ENCODE data around the gene CYTH1. TPM values are rescaled to one million over a fixed set of nuclear protein-coding genes. Genes with fewer than 3 reads are reported as not detected.
"Not testable (repeated sequence)": the region's sequence is repeated elsewhere in the genome, so short reads cannot be mapped to it uniquely, and the experiment has no call there.

Gene CYTH1
- total RNA-seq, 3 donors from 2014 or later: 55.9 to 99.3 (median 82.8) TPM

GRCh38 chr17:78673395-78673794 is 108.7 kb downstream of the CYTH1 start:
- H3K4me3 Mint-ChIP-seq: no peak overlapping the region
- H3K4me1 Mint-ChIP-seq (ENCODE audit: low read depth): peaks cover 7% of the 10 kb centered on the region
- no peaks in the 10 kb centered on the region for H3K27me3 Mint-ChIP-seq (ENCODE audit: low read depth)
- ATAC-seq (no peak), DNase-seq (no peak)
- H3K36me3 Mint-ChIP-seq (ENCODE audit: insufficient read depth): peaks cover 22% of the 10 kb centered on the region
- no peaks in the 10 kb centered on the region for H3K9me3 Mint-ChIP-seq

GRCh38 chr17:78672871-78673371 is 109.2 kb downstream of the CYTH1 start:
- H3K4me1 Mint-ChIP-seq (ENCODE audit: low read depth): peaks cover 10% of the 10 kb centered on the region
- H3K27me3 Mint-ChIP-seq (ENCODE audit: low read depth): no peaks in the 10 kb centered on the region
- no peaks in the 10 kb centered on the region for H3K9me3 Mint-ChIP-seq
- no peak overlapping the region for H3K4me3 Mint-ChIP-seq
- ATAC-seq: no peak
- peaks cover 22% of the 10 kb centered on the region for H3K36me3 Mint-ChIP-seq (ENCODE audit: insufficient read depth)
- DNase-seq: no peak

GRCh38 chr17:78672005-78672404 is 110.1 kb downstream of the CYTH1 start:
- Mint-ChIP-seq H3K4me3 (no peak overlapping the region), H3K9me3 (no peaks in the 10 kb centered on the region), H3K27me3 (ENCODE audit: low read depth) (no peaks in the 10 kb centered on the region), H3K36me3 (ENCODE audit: insufficient read depth) (peaks cover 25% of the 10 kb centered on the region), H3K4me1 (ENCODE audit: low read depth) (peaks cover 13% of the 10 kb centered on the region)
- no peak for ATAC-seq
- DNase-seq: no peak

- not testable (repeated sequence) for H3K27me3 Mint-ChIP-seq (ENCODE audit: low read depth); H3K9me3 Mint-ChIP-seq; DNase-seq; H3K4me3 Mint-ChIP-seq; ATAC-seq
- Mint-ChIP-seq H3K36me3 (ENCODE audit: insufficient read depth) (peaks cover 27% of the 10 kb centered on the region), H3K4me1 (ENCODE audit: low read depth) (peaks cover 17% of the 10 kb centered on the region)
Observed at GRCh38 chr17:78671726-78672001, 110.4 kb downstream of the CYTH1 start.

- no peak overlapping the region for H3K4me3 Mint-ChIP-seq
- peaks cover 25% of the 10 kb centered on the region for H3K36me3 Mint-ChIP-seq (ENCODE audit: insufficient read depth)
- DNase-seq (no peak), ATAC-seq (no peak)
- H3K27me3 Mint-ChIP-seq (ENCODE audit: low read depth): no peaks in the 10 kb centered on the region
- no peaks in the 10 kb centered on the region for H3K9me3 Mint-ChIP-seq
- peaks cover 22% of the 10 kb centered on the region for H3K4me1 Mint-ChIP-seq (ENCODE audit: low read depth)
Observed at GRCh38 chr17:78670850-78671725, 111.0 kb downstream of the CYTH1 start.

GRCh38 chr17:78669975-78670518 is 112.0 kb downstream of the CYTH1 start:
- no peak for DNase-seq
- Mint-ChIP-seq H3K36me3 (ENCODE audit: insufficient read depth) (peaks cover 22% of the 10 kb centered on the region), H3K9me3 (no peaks in the 10 kb centered on the region), H3K4me1 (ENCODE audit: low read depth) (peaks cover 32% of the 10 kb centered on the region), H3K27me3 (ENCODE audit: low read depth) (no peaks in the 10 kb centered on the region), H3K4me3 (no peak overlapping the region)
- no peak for ATAC-seq

GRCh38 chr17:78669256-78669974 is 112.7 kb downstream of the CYTH1 start:
- no peak overlapping the region for H3K4me3 Mint-ChIP-seq
- H3K4me1 Mint-ChIP-seq (ENCODE audit: low read depth): peaks cover 35% of the 10 kb centered on the region
- H3K27me3 Mint-ChIP-seq (ENCODE audit: low read depth): no peaks in the 10 kb centered on the region
- H3K36me3 Mint-ChIP-seq (ENCODE audit: insufficient read depth): peaks cover 22% of the 10 kb centered on the region
- ATAC-seq (no peak), DNase-seq (no peak)
- H3K9me3 Mint-ChIP-seq: no peaks in the 10 kb centered on the region

- no peak for ATAC-seq
- Mint-ChIP-seq H3K36me3 (ENCODE audit: insufficient read depth) (peaks cover 19% of the 10 kb centered on the region), H3K9me3 (no peaks in the 10 kb centered on the region), H3K27me3 (ENCODE audit: low read depth) (no peaks in the 10 kb centered on the region), H3K4me1 (ENCODE audit: low read depth) (peaks cover 35% of the 10 kb centered on the region), H3K4me3 (no peak overlapping the region)
- no peak for DNase-seq
Observed at GRCh38 chr17:78668847-78669246, 113.2 kb downstream of the CYTH1 start.

- peaks cover 12% of the 10 kb centered on the region for H3K36me3 Mint-ChIP-seq (ENCODE audit: insufficient read depth)
- DNase-seq: no peak
- H3K9me3 Mint-ChIP-seq: no peaks in the 10 kb centered on the region
- H3K4me1 Mint-ChIP-seq (ENCODE audit: low read depth): peaks cover 35% of the 10 kb centered on the region
- H3K4me3 Mint-ChIP-seq: no peak overlapping the region
- no peaks in the 10 kb centered on the region for H3K27me3 Mint-ChIP-seq (ENCODE audit: low read depth)
- no peak for ATAC-seq
Observed at GRCh38 chr17:78667741-78668640, 114.1 kb downstream of the CYTH1 start.

- no peak overlapping the region for H3K4me3 Mint-ChIP-seq
- no peak for ATAC-seq
- no peaks in the 10 kb centered on the region for H3K27me3 Mint-ChIP-seq (ENCODE audit: low read depth)
- no peaks in the 10 kb centered on the region for H3K9me3 Mint-ChIP-seq
- peaks cover 11% of the 10 kb centered on the region for H3K36me3 Mint-ChIP-seq (ENCODE audit: insufficient read depth)
- H3K4me1 Mint-ChIP-seq (ENCODE audit: low read depth): peaks cover 35% of the 10 kb centered on the region
- DNase-seq: no peak
Observed at GRCh38 chr17:78667091-78667490, 115.0 kb downstream of the CYTH1 start.

- Mint-ChIP-seq H3K9me3 (no peaks in the 10 kb centered on the region), H3K4me3 (peak overlapping the region; percentile 47), H3K27me3 (ENCODE audit: low read depth) (no peaks in the 10 kb centered on the region), H3K36me3 (ENCODE audit: insufficient read depth) (peaks cover 9% of the 10 kb centered on the region), H3K4me1 (ENCODE audit: low read depth) (peaks cover 35% of the 10 kb centered on the region)
- ATAC-seq: peak; percentile 69 to 70
- peak; percentile 17 for DNase-seq
Observed at GRCh38 chr17:78665952-78666920, 115.8 kb downstream of the CYTH1 start.

GRCh38 chr17:78665387-78665951 is 116.6 kb downstream of the CYTH1 start:
- DNase-seq (no peak), ATAC-seq (peak; percentile 46 to 49)
- peaks cover 6% of the 10 kb centered on the region for H3K36me3 Mint-ChIP-seq (ENCODE audit: insufficient read depth)
- H3K27me3 Mint-ChIP-seq (ENCODE audit: low read depth): no peaks in the 10 kb centered on the region
- H3K4me3 Mint-ChIP-seq: peak overlapping the region; percentile 47
- peaks cover 35% of the 10 kb centered on the region for H3K4me1 Mint-ChIP-seq (ENCODE audit: low read depth)
- H3K9me3 Mint-ChIP-seq: no peaks in the 10 kb centered on the region

All from activated T-cell treated with anti-CD3 and anti-CD28 coated beads, Interleukin-2, amount 50 U/mL, for 4 hours (primary cell).